HG03103 (cell line): Measurements from ENCODE around the gene LGR4.

ENCODE experiments used
- ATAC-seq: cut with Tn5 transposase; IDR thresholded peaks from one replicate; pipeline ENCODE4 v1.9.1; 2021; ENCODE audit warnings: low read depth; ENCODE audit not compliant: unreplicated experiment

Gene LGR4

DNA sequence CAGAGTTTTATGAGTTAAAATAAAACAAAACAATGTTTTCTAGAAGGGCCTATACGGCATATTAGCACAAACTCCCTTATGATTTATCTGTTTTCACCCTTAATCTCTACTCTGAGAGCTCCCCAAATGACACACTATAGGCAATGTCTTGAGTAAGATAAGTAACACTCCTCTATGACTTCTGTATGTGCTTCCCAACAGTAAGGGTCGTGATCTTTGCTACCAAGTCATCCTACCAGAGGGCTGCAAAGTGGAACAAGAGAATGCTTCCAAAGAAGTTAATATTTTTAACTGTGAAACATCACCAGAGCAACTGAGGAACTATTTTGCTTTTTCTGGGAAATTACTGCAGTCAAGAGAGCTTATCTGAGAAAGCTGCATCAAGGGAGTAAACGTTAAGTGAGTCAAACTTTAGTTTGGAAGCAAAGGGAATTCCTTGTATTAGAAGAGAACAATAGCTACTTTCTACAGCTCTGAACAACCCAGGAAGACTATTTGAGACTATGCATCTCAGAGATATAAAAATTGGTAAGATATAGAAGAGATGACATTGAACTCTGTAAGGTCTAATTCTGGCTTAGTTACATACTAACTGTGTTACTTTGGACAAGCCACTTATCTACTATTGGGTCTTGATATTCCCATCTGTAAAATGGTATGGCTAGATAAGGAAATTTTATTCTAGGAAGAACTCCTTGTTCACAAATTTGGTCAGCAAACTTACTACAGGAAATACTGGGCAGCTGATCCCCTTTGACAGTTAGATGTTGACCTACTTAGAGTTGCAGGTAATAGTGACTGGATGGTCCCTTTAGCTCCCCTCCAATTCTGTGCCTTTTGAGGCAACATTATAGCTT lies 65.9 kb downstream of the LGR4 start:
- no peak for ATAC-seq

- ATAC-seq = no peak
These were observed 67.5 kb downstream of the LGR4 start for GRCh38 chr11:27405134-27405533.

DNA sequence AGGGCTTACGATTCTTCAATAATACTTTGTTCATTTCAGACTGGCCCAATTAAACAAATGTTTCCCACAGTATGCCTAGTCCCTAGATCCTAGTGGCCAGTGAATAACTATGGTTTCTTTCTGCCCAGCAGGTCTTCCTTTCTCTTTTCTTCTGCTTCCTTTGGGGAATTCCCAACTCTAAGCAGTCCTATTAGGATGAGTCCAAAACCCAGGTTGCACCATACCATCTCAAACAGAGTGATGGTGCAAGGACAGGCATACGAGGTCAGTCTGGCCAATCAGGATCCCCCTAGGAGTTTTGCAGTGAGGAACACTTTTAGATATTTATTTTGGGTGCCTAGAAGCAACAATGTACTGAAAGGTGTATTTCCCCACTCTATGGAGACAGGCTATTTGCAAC lies 68.2 kb downstream of the LGR4 start:
- ATAC-seq = no peak

- no peak for ATAC-seq
These were observed 69.4 kb downstream of the LGR4 start for GRCh38 chr11:27403195-27403594.

- ATAC-seq = no peak
These were observed 70.1 kb downstream of the LGR4 start for GRCh38 chr11:27402450-27402849.

GRCh38 chr11:27401833-27402316 lies 70.7 kb downstream of the LGR4 start:
- ATAC-seq = no peak

DNA sequence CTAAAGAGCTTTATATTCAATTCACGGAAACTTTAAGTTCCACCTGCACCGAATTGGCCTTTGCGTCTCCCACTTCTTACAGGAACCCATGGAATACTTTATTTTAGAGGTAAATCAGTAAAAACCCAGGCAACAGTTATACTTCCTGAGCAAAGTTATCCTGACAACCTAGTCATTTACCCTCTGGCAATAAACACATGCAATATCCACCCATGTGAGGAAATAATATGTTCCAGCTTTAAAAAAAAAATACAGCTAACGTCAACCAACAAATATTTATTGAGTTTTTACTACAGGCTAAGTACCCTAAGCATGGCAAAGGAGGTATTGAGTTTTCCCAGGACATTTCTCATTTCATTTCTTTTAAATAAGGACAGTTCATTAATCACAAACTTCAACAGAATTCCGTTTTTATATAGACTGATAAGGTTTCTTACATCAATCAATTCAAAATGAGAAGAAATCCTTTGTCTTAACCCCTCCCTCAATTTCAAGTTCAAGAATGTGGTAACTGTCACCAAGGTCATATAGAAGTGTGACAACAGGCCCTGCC lies 71.2 kb downstream of the LGR4 start:
- ATAC-seq = no peak

DNA sequence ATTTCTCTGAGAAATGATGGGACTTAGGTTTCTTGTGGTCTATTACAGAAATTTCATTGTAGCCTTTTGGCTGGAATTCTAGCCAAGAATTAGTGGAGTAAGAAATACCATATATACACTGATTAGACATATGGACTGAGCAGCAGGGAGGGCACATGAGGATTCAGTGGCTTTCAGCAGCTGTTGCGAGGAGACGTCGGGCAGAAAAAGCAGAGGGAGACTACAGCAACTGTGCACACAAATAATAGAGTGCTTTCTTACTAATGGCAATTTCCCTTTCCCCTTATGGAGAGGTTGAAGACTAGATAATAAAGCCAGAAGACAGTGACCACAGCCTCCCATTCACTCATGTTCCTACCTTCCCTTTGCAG lies 74.2 kb downstream of the LGR4 start:
- ATAC-seq = no peak

- ATAC-seq = no peak
These were observed 74.8 kb downstream of the LGR4 start for GRCh38 chr11:27397624-27398399.

- ATAC-seq = no peak
These were observed 76.2 kb downstream of the LGR4 start for GRCh38 chr11:27396259-27396839.

GRCh38 chr11:27395556-27396258 lies 76.9 kb downstream of the LGR4 start:
- ATAC-seq = no peak

DNA sequence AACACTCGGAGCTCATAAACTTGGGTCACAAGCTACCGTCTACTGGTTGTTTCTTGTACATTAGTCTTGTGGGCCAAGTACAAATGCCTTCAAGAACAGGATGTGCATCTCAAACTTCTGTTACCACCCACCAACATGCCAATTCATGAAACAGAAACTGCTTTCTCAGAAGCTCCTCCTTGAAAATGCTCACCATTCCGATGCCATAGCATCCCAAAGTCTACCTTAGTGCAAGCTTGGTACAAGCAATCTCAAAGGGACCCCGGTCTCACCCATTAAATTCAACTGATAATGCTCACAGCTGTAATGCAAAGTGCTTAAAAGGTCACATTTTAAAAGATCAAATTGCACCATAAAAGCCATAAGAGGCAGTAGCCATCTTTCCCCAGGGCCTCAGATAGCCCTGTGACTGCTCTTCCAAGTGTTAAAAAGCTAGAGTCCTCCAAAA lies 77.8 kb downstream of the LGR4 start:
- no peak for ATAC-seq

GRCh38 chr11:27392278-27393114 lies 80.1 kb downstream of the LGR4 start:
- ATAC-seq = no peak

- ATAC-seq = no peak
These were observed 81.1 kb downstream of the LGR4 start for GRCh38 chr11:27391331-27392015.

GRCh38 chr11:27390318-27391295 lies 82.0 kb downstream of the LGR4 start:
- ATAC-seq = no peak

DNA sequence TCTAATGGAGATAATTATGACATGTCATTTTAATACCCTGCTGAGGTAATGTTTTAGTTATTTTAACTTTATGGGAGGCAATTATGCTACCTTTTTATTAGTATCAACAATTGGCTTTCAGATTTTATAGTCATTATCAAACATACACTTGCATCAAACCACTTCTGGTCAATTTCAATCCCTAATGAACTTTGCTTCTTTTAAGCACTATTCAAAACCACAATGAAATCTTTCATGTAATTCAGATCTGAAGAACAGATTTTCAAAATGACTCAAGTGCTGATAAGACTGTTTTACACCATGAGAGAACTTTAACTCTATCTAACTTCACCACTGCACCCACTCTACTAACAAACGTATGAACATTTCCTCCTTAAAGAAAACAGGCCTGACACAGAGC lies 83.7 kb downstream of the LGR4 start:
- ATAC-seq = no peak

DNA sequence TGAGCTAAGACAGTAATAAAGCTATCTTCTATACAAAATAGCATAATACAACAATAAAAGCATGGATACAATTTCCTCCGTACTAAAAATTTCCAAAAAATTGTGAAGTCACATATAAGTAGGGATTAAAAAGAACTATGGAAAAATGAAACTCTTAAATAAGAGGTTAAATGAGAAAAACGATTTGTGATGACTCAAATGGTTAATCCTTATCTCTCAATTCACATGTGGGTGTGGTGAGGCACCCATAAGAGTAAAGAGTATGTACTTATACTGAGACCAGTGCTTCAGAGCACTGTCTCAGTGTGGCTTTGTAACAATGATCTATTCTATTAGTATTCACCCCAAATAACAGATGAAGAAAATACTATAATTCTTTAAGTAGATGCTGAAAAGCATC lies 84.6 kb downstream of the LGR4 start:
- ATAC-seq = no peak

DNA sequence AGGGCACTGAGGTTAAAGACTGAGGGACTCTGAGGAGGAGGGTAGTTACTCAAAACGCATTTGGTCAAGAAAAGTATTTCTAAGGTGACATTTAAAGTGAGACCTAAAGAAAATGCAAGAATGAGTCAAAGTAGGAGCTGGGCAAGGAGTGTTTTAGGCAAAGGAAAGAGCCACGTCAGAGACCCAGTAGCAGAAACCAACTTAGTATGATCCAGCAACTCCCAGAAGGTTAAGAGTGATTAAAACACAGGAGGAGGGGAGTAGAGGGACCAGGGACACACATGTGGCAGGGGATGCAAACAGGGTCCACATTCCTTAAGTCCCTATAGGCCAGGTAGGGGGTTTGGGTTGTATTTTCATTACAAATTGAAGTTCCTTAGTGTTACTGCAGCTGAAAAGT lies 85.2 kb downstream of the LGR4 start:
- no peak for ATAC-seq
